IPS DF 6.9 (cell line): Measurements from ENCODE around the gene SERBP1.

Source experiments
- DNase-seq: peaks from one replicate; pipeline ENCODE4 v3.0.0-alpha.2; 2013; ENCODE audit warnings: low read depth, low spot score
- H3K27ac ChIP-seq: one replicate; pipeline ENCODE4 v1.5.1; 2013; ENCODE audit warnings: low read length, control low read depth
- H3K27me3 ChIP-seq: 2 replicates; pipeline ENCODE4 v1.6.1; 2013; ENCODE audit warnings: mild to moderate bottlenecking, low read length; ENCODE audit not compliant: control insufficient read depth, insufficient read depth
- H3K36me3 ChIP-seq: 2 replicates; pipeline ENCODE4 v1.6.1; 2013; ENCODE audit warnings: low read length; ENCODE audit not compliant: control insufficient read depth, insufficient read depth
- H3K4me1 ChIP-seq: 2 replicates; pipeline ENCODE4 v1.6.1; 2013; ENCODE audit warnings: low read length; ENCODE audit not compliant: control insufficient read depth, insufficient read depth
- H3K4me3 ChIP-seq: 2 replicates; pipeline ENCODE4 v1.5.1; 2013; ENCODE audit warnings: mild to moderate bottlenecking, low read length
- H3K9me3 ChIP-seq: 2 replicates; pipeline ENCODE4 v1.6.1; 2013; ENCODE audit warnings: low read length, inconsistent platforms; ENCODE audit not compliant: control insufficient read depth, insufficient read depth
- WGBS: extraction: QIAGEN DNeasy Blood & Tissue Kit; methylation state at CpG from one replicate; pipeline ENCODE4 v1.1.7; 2013; ENCODE audit warnings: mixed read lengths, missing lambda C conversion rate; ENCODE audit not compliant: insufficient read length, insufficient coverage; 5-methylcytosine and 5-hydroxymethylcytosine counted together

Gene SERBP1

GRCh38 chr1:67430358-67431155 lies at the start of gene SERBP1:
TSS of gene SERBP1 (minus strand) at chr1:67430402. CDS start at chr1:67430300, 102 bp downstream.
- Histone ChIP-seq H3K4me1 (no peaks in the 10 kb centered on the region), H3K27ac (no peak within 1 kb of the TSS), H3K9me3 (no peaks in the 10 kb centered on the region), H3K36me3 (peaks cover 9% of the 10 kb centered on the region), H3K4me3 (peak within 1 kb of the TSS; percentile 89), H3K27me3 (no peaks in the 10 kb centered on the region)
- no CpG with 5 or more reads among the region's 62 CpGs for WGBS
- DNase-seq, result peak; percentile 93

DNA sequence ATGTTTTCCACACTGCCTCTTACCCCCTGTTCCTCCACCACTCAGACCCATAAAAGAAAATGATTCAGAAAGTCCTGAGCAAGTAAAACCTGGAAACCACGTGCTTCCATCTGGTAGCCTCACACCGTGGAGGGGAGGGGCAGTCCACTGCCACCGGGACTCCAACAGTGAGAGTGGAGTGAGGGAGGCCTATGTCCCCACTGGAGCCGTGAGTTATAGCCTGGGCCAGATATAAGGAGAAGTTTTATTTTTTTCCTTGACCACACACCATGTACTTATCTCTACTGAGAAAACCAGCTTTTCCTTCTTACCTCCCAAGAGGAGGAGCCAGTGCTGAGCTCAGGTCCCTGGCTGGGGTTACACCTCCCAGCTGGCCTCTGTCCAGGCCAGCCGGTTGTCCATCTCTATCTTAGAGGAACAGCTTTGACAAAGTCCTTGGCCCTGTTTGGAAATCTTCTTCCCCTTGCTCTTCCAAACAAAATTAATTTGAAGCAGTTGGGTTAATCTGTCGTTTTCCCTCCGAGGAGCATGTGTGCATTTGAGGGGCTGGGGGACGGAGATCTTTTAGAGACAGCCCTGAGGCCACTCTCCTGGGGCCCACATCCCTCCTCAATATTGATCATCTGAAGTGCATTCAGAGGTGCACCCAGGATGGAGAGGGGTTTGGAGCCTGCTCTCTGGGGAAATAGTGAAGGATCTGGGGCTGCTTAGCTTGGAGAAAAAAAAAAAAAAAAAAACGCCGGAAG lies 49.1 kb upstream of the SERBP1 start:
- no peaks in the 10 kb centered on the region for H3K4me1 ChIP-seq
- no peaks in the 10 kb centered on the region for H3K27me3 ChIP-seq
- no CpG with 5 or more reads among the region's 10 CpGs for WGBS
- H3K9me3 ChIP-seq, result no peaks in the 10 kb centered on the region
- no peak overlapping the region for H3K4me3 ChIP-seq
- DNase-seq, result no peak
- no peaks in the 10 kb centered on the region for H3K36me3 ChIP-seq
- no peak overlapping the region for H3K27ac ChIP-seq

- DNase-seq, result no peak
- Histone ChIP-seq H3K4me1 (no peaks in the 10 kb centered on the region), H3K36me3 (no peaks in the 10 kb centered on the region), H3K27me3 (no peaks in the 10 kb centered on the region), H3K27ac (no peak overlapping the region), H3K4me3 (no peak overlapping the region), H3K9me3 (no peaks in the 10 kb centered on the region)
- no CpG with 5 or more reads among the region's 5 CpGs for WGBS
Measured at GRCh38 chr1:67476906-67477305, 46.7 kb upstream of the SERBP1 start.

- Histone ChIP-seq H3K36me3 (no peaks in the 10 kb centered on the region), H3K4me3 (no peak overlapping the region), H3K27ac (no peak overlapping the region), H3K27me3 (no peaks in the 10 kb centered on the region), H3K9me3 (no peaks in the 10 kb centered on the region), H3K4me1 (no peaks in the 10 kb centered on the region)
- WGBS, result no CpG with 5 or more reads among the region's 2 CpGs
- no peak for DNase-seq
Measured at GRCh38 chr1:67476006-67476482, 45.8 kb upstream of the SERBP1 start.

DNA sequence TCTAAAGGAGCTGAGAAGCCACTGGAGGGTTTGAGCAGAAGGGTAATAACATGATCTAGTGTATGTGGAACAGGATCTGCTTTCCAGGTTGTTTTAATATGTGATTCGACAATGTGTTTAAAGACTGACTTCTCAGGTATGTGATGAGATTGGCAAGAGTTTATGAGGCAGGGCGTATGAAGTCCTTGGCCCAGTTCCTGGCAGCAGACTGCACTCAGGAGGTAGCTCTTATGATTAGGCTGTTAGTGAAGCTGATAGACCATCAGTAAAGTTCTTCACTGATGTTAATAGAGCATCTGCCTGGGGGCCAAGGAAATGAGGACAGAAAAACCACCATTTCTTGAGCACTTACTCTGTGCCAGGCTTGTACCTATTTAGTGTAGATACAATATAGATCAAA lies 41.9 kb upstream of the SERBP1 start:
- H3K4me1 ChIP-seq, result no peaks in the 10 kb centered on the region
- H3K9me3 ChIP-seq, result no peaks in the 10 kb centered on the region
- no peaks in the 10 kb centered on the region for H3K36me3 ChIP-seq
- H3K4me3 ChIP-seq, result no peak overlapping the region
- no peak for DNase-seq
- no peaks in the 10 kb centered on the region for H3K27me3 ChIP-seq
- no CpG with 5 or more reads among the region's 2 CpGs for WGBS
- no peak overlapping the region for H3K27ac ChIP-seq

- WGBS, result no CpG with 5 or more reads among the region's 3 CpGs
- no peaks in the 10 kb centered on the region for H3K9me3 ChIP-seq
- no peak overlapping the region for H3K4me3 ChIP-seq
- no peak overlapping the region for H3K27ac ChIP-seq
- no peaks in the 10 kb centered on the region for H3K27me3 ChIP-seq
- H3K4me1 ChIP-seq, result no peaks in the 10 kb centered on the region
- no peak for DNase-seq
- H3K36me3 ChIP-seq, result no peaks in the 10 kb centered on the region
Measured at GRCh38 chr1:67469431-67469830, 39.2 kb upstream of the SERBP1 start.

- Histone ChIP-seq H3K4me1 (no peaks in the 10 kb centered on the region), H3K36me3 (no peaks in the 10 kb centered on the region), H3K27ac (no peak overlapping the region), H3K4me3 (no peak overlapping the region), H3K9me3 (no peaks in the 10 kb centered on the region), H3K27me3 (no peaks in the 10 kb centered on the region)
- WGBS, result no CpG with 5 or more reads among the region's 4 CpGs
- no peak for DNase-seq
Measured at GRCh38 chr1:67468066-67468718, 38.0 kb upstream of the SERBP1 start.

GRCh38 chr1:67465375-67465774 lies 35.2 kb upstream of the SERBP1 start:
- H3K4me1 ChIP-seq, result peaks cover 2% of the 10 kb centered on the region; the same call in 1 of the 2 replicates
- H3K9me3 ChIP-seq, result no peaks in the 10 kb centered on the region
- no peaks in the 10 kb centered on the region for H3K27me3 ChIP-seq
- DNase-seq, result no peak
- H3K36me3 ChIP-seq, result no peaks in the 10 kb centered on the region
- no peak overlapping the region for H3K4me3 ChIP-seq
- no peak overlapping the region for H3K27ac ChIP-seq
- WGBS, result no CpG with 5 or more reads among the region's 4 CpGs

GRCh38 chr1:67464746-67465145 lies 34.5 kb upstream of the SERBP1 start:
- H3K27ac ChIP-seq, result no peak overlapping the region
- DNase-seq, result no peak
- no CpG with 5 or more reads among the region's 5 CpGs for WGBS
- peaks cover 2% of the 10 kb centered on the region; the same call in 1 of the 2 replicates for H3K4me1 ChIP-seq
- H3K27me3 ChIP-seq, result no peaks in the 10 kb centered on the region
- no peak overlapping the region for H3K4me3 ChIP-seq
- no peaks in the 10 kb centered on the region for H3K9me3 ChIP-seq
- no peaks in the 10 kb centered on the region for H3K36me3 ChIP-seq

DNA sequence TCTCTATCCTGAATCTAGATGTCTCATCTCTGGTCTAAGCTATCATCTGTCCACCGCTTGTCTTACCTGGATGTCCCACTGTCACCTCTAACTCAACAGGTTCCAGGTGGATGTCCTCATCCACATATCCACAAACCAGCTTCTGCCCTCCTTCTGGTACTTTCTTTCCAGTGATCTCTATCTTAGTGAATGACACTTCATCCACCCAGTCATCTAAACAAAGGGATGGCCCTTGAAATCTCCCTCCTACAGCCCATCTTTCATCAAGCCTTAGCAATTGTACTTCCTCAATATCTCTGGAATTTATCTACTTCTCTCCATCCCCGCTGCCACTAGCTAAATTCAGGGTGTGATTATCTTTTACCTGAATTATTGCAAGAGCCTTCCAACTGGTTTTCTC lies 33.9 kb upstream of the SERBP1 start:
- no peaks in the 10 kb centered on the region for H3K36me3 ChIP-seq
- peaks cover 2% of the 10 kb centered on the region; the same call in 1 of the 2 replicates for H3K4me1 ChIP-seq
- no CpG with 5 or more reads among the region's 2 CpGs for WGBS
- H3K9me3 ChIP-seq, result no peaks in the 10 kb centered on the region
- DNase-seq, result no peak
- H3K27me3 ChIP-seq, result no peaks in the 10 kb centered on the region
- H3K27ac ChIP-seq, result no peak overlapping the region
- H3K4me3 ChIP-seq, result no peak overlapping the region
